H9 (cell line): ENCODE results near the gene MADCAM1. TPM values are rescaled to one million over a fixed set of nuclear protein-coding genes. Genes with fewer than 3 reads are reported as not detected.
A peak's percentile ranks its signal among the peaks of the same experiment; 100 is the strongest.

ENCODE experiments used
- DNase-seq: peaks from one replicate; pipeline ENCODE4 v3.0.0-alpha.2; 2017
- H2AFZ ChIP-seq: one replicate; pipeline ENCODE4 v1.6.1; 2013; ENCODE audit warnings: mild to moderate bottlenecking, low read length, control low read depth, moderate library complexity
- H2AK5ac ChIP-seq: 2 replicates; pipeline ENCODE4 v1.6.1; 2013; ENCODE audit warnings: low read length, control low read depth, mixed read lengths; ENCODE audit not compliant: insufficient read length
- H2BK120ac ChIP-seq: one replicate; pipeline ENCODE4 v1.6.1; 2013; ENCODE audit warnings: low read depth, mild to moderate bottlenecking, low read length, control low read depth, inconsistent platforms; ENCODE audit not compliant: poor library complexity, severe bottlenecking
- H2BK12ac ChIP-seq: 2 replicates; pipeline ENCODE4 v1.6.1; 2013; ENCODE audit warnings: low read length, control low read depth, mixed read lengths, low read depth; ENCODE audit not compliant: insufficient read length
- H2BK15ac ChIP-seq: 2 replicates; pipeline ENCODE4 v1.6.1; 2013; ENCODE audit warnings: low read depth, low read length, control low read depth
- H2BK20ac ChIP-seq: one replicate; pipeline ENCODE4 v1.6.1; 2013; ENCODE audit warnings: low read depth, mild to moderate bottlenecking, low read length, control low read depth, inconsistent platforms; ENCODE audit not compliant: poor library complexity, severe bottlenecking
- H2BK5ac ChIP-seq: 2 replicates; pipeline ENCODE4 v1.6.1; 2013; ENCODE audit warnings: low read length, control low read depth, mixed read lengths; ENCODE audit not compliant: insufficient read length
- H3K14ac ChIP-seq: 2 replicates; pipeline ENCODE4 v1.6.1; 2013; ENCODE audit warnings: low read length, control low read depth; ENCODE audit not compliant: insufficient read depth
- H3K18ac ChIP-seq: 2 replicates; pipeline ENCODE4 v1.6.1; 2013; ENCODE audit warnings: low read depth, mild to moderate bottlenecking, mixed read lengths, low read length, control low read depth; ENCODE audit not compliant: insufficient read length
- H3K23ac ChIP-seq: 2 replicates; pipeline ENCODE4 v1.6.1; 2013; ENCODE audit warnings: low read length, control low read depth, mixed read lengths, low read depth; ENCODE audit not compliant: insufficient read length
- H3K23me2 ChIP-seq: 2 replicates; pipeline ENCODE4 v1.6.1; 2013; ENCODE audit warnings: low read depth, mild to moderate bottlenecking, mixed read lengths, low read length, control low read depth; ENCODE audit not compliant: insufficient read length, poor library complexity, severe bottlenecking
- H3K27ac ChIP-seq: 2 replicates; pipeline ENCODE4 v1.5.1; 2013; ENCODE audit warnings: low read length, control low read depth, mixed read lengths, low read depth; ENCODE audit not compliant: insufficient read length
- H3K27me3 ChIP-seq: 2 replicates; pipeline ENCODE4 v1.6.1; 2013; ENCODE audit warnings: low read length, control low read depth, inconsistent platforms; ENCODE audit not compliant: insufficient read depth
- H3K4ac ChIP-seq: 2 replicates; pipeline ENCODE4 v1.6.1; 2013; ENCODE audit warnings: low read depth, mild to moderate bottlenecking, control low read depth, inconsistent platforms, low read length, moderate library complexity
- H3K4me1 ChIP-seq: 2 replicates; pipeline ENCODE4 v1.6.1; 2013; ENCODE audit warnings: low read length, control low read depth, inconsistent platforms; ENCODE audit not compliant: insufficient read depth
- H3K4me2 ChIP-seq: 2 replicates; pipeline ENCODE4 v1.6.1; 2013; ENCODE audit warnings: low read length, control low read depth, mixed read lengths; ENCODE audit not compliant: insufficient read length, insufficient read depth
- H3K56ac ChIP-seq: 2 replicates; pipeline ENCODE4 v1.6.1; 2013; ENCODE audit warnings: low read depth, mild to moderate bottlenecking, mixed read lengths, low read length, control low read depth; ENCODE audit not compliant: insufficient read length
- H3K79me1 ChIP-seq: 2 replicates; pipeline ENCODE4 v1.6.1; 2013; ENCODE audit warnings: low read depth, mild to moderate bottlenecking, moderate library complexity, low read length, control low read depth, inconsistent platforms; ENCODE audit not compliant: insufficient read depth, poor library complexity, severe bottlenecking
- H3K79me2 ChIP-seq: 2 replicates; pipeline ENCODE4 v1.6.1; 2013; ENCODE audit warnings: low read length, control low read depth, inconsistent platforms; ENCODE audit not compliant: insufficient read depth
- H3K9ac ChIP-seq: 2 replicates; pipeline ENCODE4 v1.6.1; 2013; ENCODE audit warnings: low read length, control low read depth, mixed read lengths; ENCODE audit not compliant: insufficient read length; ENCODE audit errors: extremely low read depth
- H3K9me3 ChIP-seq: one replicate; pipeline ENCODE4 v1.6.1; 2013; ENCODE audit warnings: low read depth, low read length, inconsistent platforms; ENCODE audit not compliant: control insufficient read depth
- H3T11ph ChIP-seq: one replicate; pipeline ENCODE4 v1.6.1; 2013; ENCODE audit warnings: mild to moderate bottlenecking, low read length, control low read depth, inconsistent platforms
- H4K20me1 ChIP-seq: one replicate; pipeline ENCODE4 v1.6.1; 2013; ENCODE audit not compliant: control insufficient read depth, insufficient read length, insufficient read depth
- H4K5ac ChIP-seq: 2 replicates; pipeline ENCODE4 v1.6.1; 2013; ENCODE audit warnings: low read depth, mild to moderate bottlenecking, mixed read lengths, low read length, control low read depth; ENCODE audit not compliant: insufficient read length
- H4K8ac ChIP-seq: replicated peaks from 2 replicates; pipeline ENCODE4 v1.6.1; 2013; ENCODE audit warnings: low read length, control low read depth, mixed read lengths, low read depth; ENCODE audit not compliant: insufficient read length
- H4K91ac ChIP-seq: 2 replicates; pipeline ENCODE4 v1.6.1; 2013; ENCODE audit warnings: low read depth, mild to moderate bottlenecking, moderate library complexity, mixed read lengths, low read length, control low read depth; ENCODE audit not compliant: insufficient read length
- H3K27ac Mint-ChIP-seq, 3 experiments: 2 replicates in 2 of 3; 3 replicates in 1 of 3; pipeline ENCODE4 v1.8.0; 2020 to 2021; ENCODE audit warnings: mixed read lengths in 3 of 3, mild to moderate bottlenecking in 1 of 3, moderate library complexity in 1 of 3
- H3K27me3 Mint-ChIP-seq: 2 replicates; pipeline ENCODE4 v1.8.0; 2021; ENCODE audit warnings: low read depth, mild to moderate bottlenecking, moderate library complexity, mixed read lengths
- H3K36me3 Mint-ChIP-seq, 3 experiments: 2 replicates in 2 of 3; 3 replicates in 1 of 3; pipeline ENCODE4 v1.8.0; 2020 to 2021; ENCODE audit warnings: low read depth in 3 of 3, mixed read lengths in 3 of 3; ENCODE audit not compliant: insufficient read depth in 1 of 3
- H3K4me1 Mint-ChIP-seq, 2 experiments: 2 replicates each; pipeline ENCODE4 v1.8.0; 2020; ENCODE audit warnings: mixed read lengths in 2 of 2
- H3K4me3 Mint-ChIP-seq, 2 experiments: 2 replicates in 1 of 2; 3 replicates in 1 of 2; pipeline ENCODE4 v1.8.0; 2020 to 2021; ENCODE audit warnings: mild to moderate bottlenecking in 2 of 2, mixed read lengths in 2 of 2, moderate library complexity in 1 of 2
- H3K9me3 Mint-ChIP-seq, 2 experiments: 2 replicates in 1 of 2; 3 replicates in 1 of 2; pipeline ENCODE4 v1.8.0; 2020; ENCODE audit warnings: mild to moderate bottlenecking in 2 of 2, mixed read lengths in 2 of 2, moderate library complexity in 1 of 2
- CTCF ChIP-seq: fragments of 200-600 bp; sonication (generic); conservative IDR thresholded peaks from 3 replicates; pipeline ENCODE4 v1.8.0; 2021; ENCODE audit warnings: antibody characterized with exemption, mild to moderate bottlenecking
- WGBS: extraction: QIAGEN DNeasy Blood & Tissue Kit; methylation state at CpG from one replicate; pipeline ENCODE4 v1.1.7; 2013; ENCODE audit warnings: missing lambda C conversion rate, low lambda C conversion rate, mixed read lengths; ENCODE audit not compliant: insufficient read length; ENCODE audit errors: extremely low coverage; 5-methylcytosine and 5-hydroxymethylcytosine counted together
- total RNA-seq: library from RNA; stranded (reverse); gene quantifications from 2 replicates; pipeline ENCODE4 v1.2.1, GENCODE V29; 2021

Gene MADCAM1
- total RNA-seq, 1 experiment from 2014 or later: 1.2 TPM

GRCh38 chr19:512547-513365 is 16.5 kb downstream of the MADCAM1 start:
- no peak overlapping the region for H4K5ac ChIP-seq
- H4K8ac ChIP-seq: no peak overlapping the region
- no peak overlapping the region for H2BK120ac ChIP-seq
- no peak overlapping the region for H2BK12ac ChIP-seq
- H2BK5ac ChIP-seq: no peak overlapping the region
- peaks cover 5 to 7% of the 10 kb centered on the region in 2 experiments; a peak in 3 of 5 replicates for H3K9me3 Mint-ChIP-seq
- no peak overlapping the region for H3K4me2 ChIP-seq
- no peak for DNase-seq
- peaks cover 5% of the 10 kb centered on the region for H4K20me1 ChIP-seq
- no peak overlapping the region for H3K23ac ChIP-seq
- H3K27me3 ChIP-seq: no peaks in the 10 kb centered on the region
- no peak overlapping the region for H3K18ac ChIP-seq
- no peak for TF ChIP-seq CTCF
- no CpG with 5 or more reads among the region's 62 CpGs for WGBS
- H3T11ph ChIP-seq: no peak overlapping the region
- H3K79me2 ChIP-seq: no peaks in the 10 kb centered on the region
- H3K4me1 ChIP-seq: no peaks in the 10 kb centered on the region
- no peak overlapping the region for H3K27ac ChIP-seq
- H3K4me3 Mint-ChIP-seq: peak overlapping the region in 1 of 2 experiments; percentile 65; a peak in 1 of 5 replicates
- H2AFZ ChIP-seq: no peak overlapping the region
- no peak overlapping the region for H4K91ac ChIP-seq
- no peak overlapping the region for H2AK5ac ChIP-seq
- no peak overlapping the region for H3K56ac ChIP-seq
- peaks cover 6% of the 10 kb centered on the region for H3K23me2 ChIP-seq
- peaks cover 19 to 26% of the 10 kb centered on the region in 2 experiments for H3K4me1 Mint-ChIP-seq
- H3K79me1 ChIP-seq: no peaks in the 10 kb centered on the region
- H3K9me3 ChIP-seq: no peaks in the 10 kb centered on the region
- H2BK20ac ChIP-seq: no peak overlapping the region
- H3K14ac ChIP-seq: no peak overlapping the region
- no peak overlapping the region for H3K9ac ChIP-seq
- no peak overlapping the region for H2BK15ac ChIP-seq
- H3K27ac Mint-ChIP-seq: no peak overlapping the region
- no peak overlapping the region for H3K4ac ChIP-seq
- H3K36me3 Mint-ChIP-seq: peaks cover 10 to 26% (median 10%) of the 10 kb centered on the region in 3 experiments; a peak in 6 of 7 replicates
- H3K27me3 Mint-ChIP-seq: peaks cover 14% of the 10 kb centered on the region
